ENCODE data around the gene MCM9. TPM values are rescaled to one million over a fixed set of nuclear protein-coding genes. Genes with fewer than 3 reads are reported as not detected.
"Not testable (repeated sequence)": the region's sequence is repeated elsewhere in the genome, so short reads cannot be mapped to it uniquely, and the experiment has no call there.

Gene MCM9
- total RNA-seq, 2 donors from 2014 or later: 24.2 to 28.1 TPM

DNA sequence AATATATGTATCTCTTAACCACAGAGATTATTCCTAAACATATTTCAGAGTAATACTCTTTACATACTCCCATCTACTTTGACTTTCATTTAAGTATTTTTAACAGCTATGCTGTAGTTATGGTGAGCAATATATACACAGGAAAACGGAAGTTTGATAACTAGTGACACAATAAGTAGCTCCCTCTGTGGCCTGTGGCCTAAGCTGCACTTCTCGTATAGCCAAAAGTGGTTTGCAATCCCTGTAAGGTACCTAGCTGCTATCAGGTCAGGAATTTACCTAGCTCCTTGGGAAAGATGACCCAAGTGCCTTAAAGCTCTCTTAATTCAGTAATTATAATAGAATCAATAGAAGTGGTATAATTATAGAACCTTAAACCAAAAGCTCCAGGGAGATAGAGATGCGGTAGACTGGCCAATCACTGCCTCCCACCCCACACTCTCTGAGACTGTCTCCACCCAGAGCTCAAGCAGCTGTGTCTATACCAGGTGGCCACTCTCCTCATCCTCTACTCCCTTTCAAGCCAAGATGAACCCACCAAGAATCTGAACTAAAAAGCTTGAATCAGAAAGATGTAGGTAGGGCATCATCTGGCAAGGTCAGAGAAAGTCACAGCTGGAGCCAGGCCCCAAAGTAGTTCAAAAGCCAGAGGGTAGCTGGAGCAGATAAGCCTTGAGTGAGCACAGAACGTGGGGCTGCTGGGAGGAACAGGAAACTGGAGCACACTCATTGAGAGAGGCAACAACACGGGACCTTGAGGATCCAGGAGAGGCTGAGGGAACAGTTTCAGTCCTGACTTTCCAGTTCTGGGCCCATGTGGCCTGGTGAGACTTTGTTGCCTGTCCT is 125.9 kb downstream of the MCM9 start:
- H3K4me3 Mint-ChIP-seq: peak overlapping the region; percentile 77
- peaks cover 47 to 56% of the 10 kb centered on the region in 2 donors for H3K4me1 Mint-ChIP-seq (ENCODE audit: low read depth in 2 of 2)
- H3K27ac Mint-ChIP-seq: peak overlapping the region; percentile 93 to 95
- ATAC-seq: peak; percentile 81
- no peak for DNase-seq (ENCODE audit: low spot score)
- H3K36me3 Mint-ChIP-seq: peaks cover 2% of the 10 kb centered on the region
- H3K27me3 Mint-ChIP-seq: no peaks in the 10 kb centered on the region
- no peaks in the 10 kb centered on the region for H3K9me3 Mint-ChIP-seq

GRCh38 chr6:118804091-118804490 is 130.9 kb downstream of the MCM9 start:
- no peak for ATAC-seq
- H3K27ac Mint-ChIP-seq: no peak overlapping the region
- no peaks in the 10 kb centered on the region for H3K36me3 Mint-ChIP-seq

DNA sequence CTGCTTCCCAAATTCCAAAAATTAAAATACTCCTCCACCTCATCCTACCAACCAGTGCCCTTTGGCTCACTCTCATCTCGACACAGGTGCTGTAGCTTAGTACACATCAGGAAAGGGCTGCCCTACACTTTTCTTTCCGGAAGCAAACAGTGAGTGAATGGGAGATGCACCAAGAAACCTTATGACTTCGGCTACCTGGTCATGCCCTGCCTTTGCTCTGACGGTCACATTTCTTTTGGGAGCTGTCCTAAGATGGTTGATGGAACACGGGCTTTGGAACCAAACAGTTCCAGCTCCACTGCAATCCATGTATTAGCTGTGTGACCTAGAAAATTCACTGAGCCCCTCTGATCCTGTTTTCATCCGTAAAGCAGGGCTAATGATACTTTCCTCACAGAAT is 133.7 kb downstream of the MCM9 start:
- Mint-ChIP-seq H3K27me3 (no peaks in the 10 kb centered on the region), H3K27ac (no peak overlapping the region), H3K36me3 (no peaks in the 10 kb centered on the region), H3K4me1 (ENCODE audit: low read depth in 2 of 2) (peaks cover 17% of the 10 kb centered on the region in 2 donors), H3K9me3 (no peaks in the 10 kb centered on the region), H3K4me3 (no peak overlapping the region)
- DNase-seq (ENCODE audit: low spot score): no peak
- ATAC-seq: no peak

More at GRCh38 chr6:118804091-118804490, 130.9 kb downstream of the MCM9 start:
- peaks cover 27 to 30% of the 10 kb centered on the region in 2 donors for H3K4me1 Mint-ChIP-seq (ENCODE audit: low read depth in 2 of 2)
- no peak overlapping the region for H3K4me3 Mint-ChIP-seq
- H3K9me3 Mint-ChIP-seq: no peaks in the 10 kb centered on the region
- no peak for DNase-seq (ENCODE audit: low spot score)
- no peaks in the 10 kb centered on the region for H3K27me3 Mint-ChIP-seq

- H3K36me3 Mint-ChIP-seq: no peaks in the 10 kb centered on the region
These were observed 134.4 kb downstream of the MCM9 start for GRCh38 chr6:118800394-118801071.

DNA sequence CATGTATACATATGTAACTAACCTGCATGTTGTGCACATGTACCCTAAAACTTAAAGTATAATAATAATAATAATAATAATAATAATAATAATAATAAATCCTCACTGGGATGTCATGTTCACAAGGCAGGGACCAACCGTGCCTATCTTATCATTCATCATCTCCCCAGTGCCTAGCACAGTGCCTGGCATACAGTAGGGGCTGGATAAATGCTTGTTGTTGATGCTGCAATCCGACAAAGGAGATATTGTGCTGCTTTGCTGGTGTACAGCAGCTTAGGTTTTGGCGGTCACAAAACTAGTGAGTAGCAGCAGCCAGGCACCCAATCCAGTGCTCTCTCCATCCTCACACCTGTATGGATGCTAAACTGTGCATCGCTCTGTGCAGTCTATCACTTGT is 135.1 kb downstream of the MCM9 start:
- Mint-ChIP-seq H3K27ac (peak overlapping the region in 1 of 2 donors; percentile 15), H3K36me3 (no peaks in the 10 kb centered on the region), H3K4me1 (ENCODE audit: low read depth in 2 of 2) (peaks cover 16 to 21% of the 10 kb centered on the region in 2 donors), H3K4me3 (no peak overlapping the region), H3K9me3 (no peaks in the 10 kb centered on the region), H3K27me3 (no peaks in the 10 kb centered on the region)
- ATAC-seq (no peak), DNase-seq (ENCODE audit: low spot score) (no peak)

More at GRCh38 chr6:118800394-118801071, 134.4 kb downstream of the MCM9 start:
- peak overlapping the region; percentile 15 to 25 for H3K27ac Mint-ChIP-seq
- peak; percentile 81 to 86 for ATAC-seq
- DNase-seq (ENCODE audit: low spot score): peak; percentile 85
- H3K9me3 Mint-ChIP-seq: no peaks in the 10 kb centered on the region
- peak overlapping the region; percentile 34 for H3K4me3 Mint-ChIP-seq
- H3K4me1 Mint-ChIP-seq (ENCODE audit: low read depth in 2 of 2): peaks cover 16 to 21% of the 10 kb centered on the region in 2 donors
- no peaks in the 10 kb centered on the region for H3K27me3 Mint-ChIP-seq

DNA sequence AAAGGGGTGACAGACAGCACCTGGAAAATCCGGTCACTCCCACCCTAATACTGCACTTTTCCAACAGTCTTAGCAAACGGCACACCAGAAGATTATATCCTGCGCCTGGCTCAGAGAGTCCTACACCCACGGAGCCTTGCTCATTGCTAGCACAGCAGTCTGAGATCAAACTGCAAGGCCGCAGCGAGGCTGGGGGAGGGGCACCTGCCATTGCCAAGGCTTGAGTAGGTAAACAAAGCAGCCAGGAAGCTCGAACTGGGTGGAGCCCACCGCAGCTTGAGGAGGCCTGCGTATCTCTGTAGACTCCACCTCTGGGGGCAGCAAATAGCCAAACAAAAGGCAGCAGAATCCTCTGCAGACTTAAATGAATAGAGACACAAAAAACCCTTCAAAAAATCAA is 138.4 kb downstream of the MCM9 start:
- Mint-ChIP-seq H3K4me1 (ENCODE audit: low read depth in 2 of 2) (peaks cover 22 to 27% of the 10 kb centered on the region in 2 donors), H3K27ac (peak overlapping the region; percentile 32 to 54), H3K4me3 (peak overlapping the region; percentile 46)
- not testable (repeated sequence) for H3K36me3 Mint-ChIP-seq; DNase-seq (ENCODE audit: low spot score); ATAC-seq; H3K9me3 Mint-ChIP-seq; H3K27me3 Mint-ChIP-seq

DNA sequence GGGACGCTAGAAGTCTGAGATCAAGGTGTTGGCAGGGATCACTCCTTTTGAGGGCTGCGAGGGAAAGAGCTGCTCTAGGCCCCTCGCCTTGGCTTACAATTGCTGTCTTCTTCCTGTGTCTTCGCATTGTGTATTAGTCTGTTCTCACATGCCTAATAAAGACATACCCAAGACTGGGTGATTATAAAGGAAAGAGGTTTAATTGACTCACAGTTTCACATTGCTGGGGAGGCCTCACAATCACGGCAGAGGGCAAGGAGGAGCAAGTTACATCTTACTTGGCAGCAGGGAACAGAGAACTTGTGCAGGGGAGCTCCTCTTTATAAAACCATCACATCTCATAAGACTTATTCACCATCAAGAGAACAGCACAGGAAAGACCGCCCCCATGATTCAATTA is 143.5 kb downstream of the MCM9 start:
- Mint-ChIP-seq H3K4me1 (ENCODE audit: low read depth in 2 of 2) (peaks cover 7 to 21% of the 10 kb centered on the region in 2 donors), H3K27me3 (no peaks in the 10 kb centered on the region), H3K27ac (no peak overlapping the region), H3K9me3 (no peaks in the 10 kb centered on the region), H3K4me3 (no peak overlapping the region), H3K36me3 (no peaks in the 10 kb centered on the region)
- DNase-seq (ENCODE audit: low spot score) (no peak), ATAC-seq (no peak)

GRCh38 chr6:118789954-118790353 is 145.0 kb downstream of the MCM9 start:
- H3K27ac Mint-ChIP-seq: no peak overlapping the region
- ATAC-seq (no peak), DNase-seq (ENCODE audit: low spot score) (no peak)
- H3K36me3 Mint-ChIP-seq: no peaks in the 10 kb centered on the region
- peaks cover 7 to 14% of the 10 kb centered on the region in 2 donors for H3K4me1 Mint-ChIP-seq (ENCODE audit: low read depth in 2 of 2)
- H3K9me3 Mint-ChIP-seq: no peaks in the 10 kb centered on the region
- H3K27me3 Mint-ChIP-seq: no peaks in the 10 kb centered on the region
- H3K4me3 Mint-ChIP-seq: no peak overlapping the region

DNA sequence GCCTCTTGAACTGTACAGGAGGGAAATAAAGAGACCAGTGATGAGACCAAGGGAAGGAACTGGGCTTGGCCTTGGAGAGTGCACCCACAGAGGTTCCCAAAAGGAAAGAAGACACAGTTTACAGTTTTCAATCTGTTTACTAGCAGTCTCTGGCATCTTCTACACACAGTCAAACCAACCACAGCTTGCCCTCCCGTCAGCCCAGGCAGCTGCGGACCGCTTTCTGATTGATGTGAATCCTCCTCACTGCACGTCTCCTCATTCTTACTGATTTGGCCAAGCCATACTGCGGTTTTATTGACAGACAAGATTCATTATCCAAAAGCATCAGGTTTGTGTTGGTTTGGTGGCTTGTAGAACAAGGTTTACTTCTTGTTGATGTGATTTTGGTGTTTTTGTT is 145.5 kb downstream of the MCM9 start:
- Mint-ChIP-seq H3K4me3 (no peak overlapping the region), H3K4me1 (ENCODE audit: low read depth in 2 of 2) (peaks cover 7 to 14% of the 10 kb centered on the region in 2 donors), H3K27ac (no peak overlapping the region), H3K36me3 (no peaks in the 10 kb centered on the region), H3K9me3 (no peaks in the 10 kb centered on the region), H3K27me3 (no peaks in the 10 kb centered on the region)
- no peak for DNase-seq (ENCODE audit: low spot score)
- ATAC-seq: no peak

GRCh38 chr6:118788702-118789101 is 146.3 kb downstream of the MCM9 start:
- no peaks in the 10 kb centered on the region for H3K36me3 Mint-ChIP-seq
- H3K4me1 Mint-ChIP-seq (ENCODE audit: low read depth in 2 of 2): peaks cover 7 to 14% of the 10 kb centered on the region in 2 donors
- peak overlapping the region in 1 of 2 donors; percentile 58 for H3K27ac Mint-ChIP-seq
- no peak for DNase-seq (ENCODE audit: low spot score)
- no peaks in the 10 kb centered on the region for H3K9me3 Mint-ChIP-seq
- ATAC-seq: no peak
- no peaks in the 10 kb centered on the region for H3K27me3 Mint-ChIP-seq
- H3K4me3 Mint-ChIP-seq: no peak overlapping the region

DNA sequence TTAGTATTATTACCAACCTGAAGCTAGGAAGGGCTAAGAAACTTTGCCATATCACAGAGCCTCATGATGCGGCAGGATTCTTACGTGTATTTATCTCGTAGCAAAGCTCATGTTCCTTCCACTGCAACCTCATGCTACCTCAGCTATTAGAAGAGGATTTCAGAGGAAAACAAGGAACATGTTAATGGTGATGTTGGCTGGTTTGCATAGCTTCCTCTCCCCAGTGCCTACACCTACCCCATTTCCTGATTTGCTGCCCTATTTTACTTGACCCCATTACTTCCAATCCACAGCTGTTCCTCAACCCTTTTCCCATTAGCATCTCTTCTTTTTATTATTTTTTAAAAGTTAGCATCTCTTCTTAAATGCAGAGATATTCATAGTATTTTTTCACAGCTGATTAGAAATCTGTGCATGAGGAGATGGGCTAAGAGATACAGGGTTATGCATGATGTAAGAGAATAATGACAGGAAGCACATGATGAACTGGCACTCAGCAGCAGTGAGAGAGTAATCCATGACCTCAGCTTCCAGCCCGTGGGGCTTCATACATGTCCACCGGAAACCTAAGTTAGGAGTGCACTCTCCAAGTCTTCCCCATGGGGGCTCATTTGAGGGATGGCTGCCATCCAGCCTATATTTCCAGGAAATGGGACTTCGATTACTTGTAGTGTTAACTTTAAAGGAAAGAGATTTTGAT is 147.1 kb downstream of the MCM9 start:
- peak overlapping the region in 1 of 2 donors; percentile 58 for H3K27ac Mint-ChIP-seq

GRCh38 chr6:118786596-118787453 is 148.1 kb downstream of the MCM9 start:
- Mint-ChIP-seq H3K27ac (no peak overlapping the region), H3K36me3 (no peaks in the 10 kb centered on the region), H3K9me3 (no peaks in the 10 kb centered on the region), H3K4me1 (ENCODE audit: low read depth in 2 of 2) (peaks cover 3 to 11% of the 10 kb centered on the region in 2 donors), H3K27me3 (no peaks in the 10 kb centered on the region), H3K4me3 (no peak overlapping the region)
- ATAC-seq (no peak), DNase-seq (ENCODE audit: low spot score) (no peak)

More for the DNA sequence above, 147.1 kb downstream of the MCM9 start:
- Mint-ChIP-seq H3K4me1 (ENCODE audit: low read depth in 2 of 2) (peaks cover 7 to 14% of the 10 kb centered on the region in 2 donors), H3K4me3 (no peak overlapping the region), H3K27me3 (no peaks in the 10 kb centered on the region), H3K36me3 (no peaks in the 10 kb centered on the region), H3K9me3 (no peaks in the 10 kb centered on the region)
- ATAC-seq (peak in 1 of 2 donors; percentile 36), DNase-seq (ENCODE audit: low spot score) (no peak)

- no peak for DNase-seq (ENCODE audit: low spot score)
- ATAC-seq: no peak
- no peaks in the 10 kb centered on the region for H3K36me3 Mint-ChIP-seq
- H3K27me3 Mint-ChIP-seq: no peaks in the 10 kb centered on the region
- H3K9me3 Mint-ChIP-seq: no peaks in the 10 kb centered on the region
- H3K4me3 Mint-ChIP-seq: no peak overlapping the region
- peaks cover 0 to 6% of the 10 kb centered on the region in 2 donors for H3K4me1 Mint-ChIP-seq (ENCODE audit: low read depth in 2 of 2)
- no peak overlapping the region for H3K27ac Mint-ChIP-seq
These were observed 149.4 kb downstream of the MCM9 start for GRCh38 chr6:118785601-118786000.
